Muscle of back (tissue), 13 donors: ENCODE data around the gene RHBDL1. TPM values are rescaled to one million over a fixed set of nuclear protein-coding genes. Genes with fewer than 3 reads are reported as not detected.
A peak's percentile ranks its signal among the peaks of the same experiment; 100 is the strongest.

ENCODE experiments used
- DNase-seq, 3 donors: peaks; one replicate each; pipeline versions ENCODE4 v3.0.0 to v3.0.0-alpha.2; 2013
- long read RNA-seq, 9 donors: transcript quantifications; one replicate each; lab custom pipeline, GENCODE V29; 2026
- polyA plus RNA-seq, 10 donors: library from polyadenylated mRNA; unstranded; fragments of 120-200 nt; gene quantifications; one replicate each; pipeline ENCODE4 v1.2.1, GENCODE V29; 2013; ENCODE audit not compliant: insufficient read length in 10 of 10

The RHBDL1 gene
- polyA plus RNA-seq = 1 to 10 TPM in 8 of 10 donors, under 1 TPM in 2; 0.85 to 1.8 (median 1.2) TPM
- long read RNA-seq, donor 1 = 0 reads
- long read RNA-seq, donor 2 = 0 reads
- long read RNA-seq, donor 3 = 0 reads
- long read RNA-seq, donor 4 = 0 reads
- long read RNA-seq, donor 5 = 0 reads
- long read RNA-seq, donor 6 = 0 reads
- long read RNA-seq, donor 7 = 0 reads
- long read RNA-seq, donor 8 = 0 reads
- long read RNA-seq, donor 9 = 0 reads

- peak in 1 of 3 donors; percentile 49 for DNase-seq
These were observed at the start of gene RHBDL1 for GRCh38 chr16:674968-675883. Gene RHBDL1, plus strand, starts transcription at chr16:675671. Its CDS starts 120 bp downstream, at chr16:675791.

GRCh38 chr16:625977-626765 is 49.3 kb upstream of the RHBDL1 start:
- DNase-seq = no peak

- DNase-seq = peak in 1 of 3 donors; percentile 77
These were observed 48.6 kb upstream of the RHBDL1 start for GRCh38 chr16:626787-627453.

GRCh38 chr16:627454-628239 is 47.8 kb upstream of the RHBDL1 start:
- DNase-seq = peak in 1 of 3 donors; percentile 47

- DNase-seq = no peak
These were observed 47.0 kb upstream of the RHBDL1 start for GRCh38 chr16:628321-629061.

GRCh38 chr16:629185-629832 is 46.2 kb upstream of the RHBDL1 start:
- peak in 2 of 3 donors; percentile 39 to 76 for DNase-seq

- DNase-seq = peak in 1 of 3 donors; percentile 31
These were observed 45.6 kb upstream of the RHBDL1 start for GRCh38 chr16:629833-630248.

GRCh38 chr16:630249-630814 is 45.1 kb upstream of the RHBDL1 start:
- DNase-seq = peak in 1 of 3 donors; percentile 44

- peak in 1 of 3 donors; percentile 47 for DNase-seq
These were observed 44.6 kb upstream of the RHBDL1 start, which contains the start of gene WFIKKN1 for GRCh38 chr16:630815-631405. Gene WFIKKN1, plus strand, starts transcription at chr16:630985. Its CDS starts 269 bp downstream, at chr16:631254.

GRCh38 chr16:631808-632358 is 43.6 kb upstream of the RHBDL1 start:
- DNase-seq = no peak

- no peak for DNase-seq
These were observed 42.8 kb upstream of the RHBDL1 start for GRCh38 chr16:632486-633335.

GRCh38 chr16:633336-634050 is 42.0 kb upstream of the RHBDL1 start:
- no peak for DNase-seq

- DNase-seq = no peak
These were observed 41.3 kb upstream of the RHBDL1 start for GRCh38 chr16:634051-634670.

- DNase-seq = no peak
These were observed 40.5 kb upstream of the RHBDL1 start for GRCh38 chr16:634996-635395.

- no peak for DNase-seq
These were observed 39.8 kb upstream of the RHBDL1 start for GRCh38 chr16:635573-636205.
